ENCODE results near the gene NUP42.

NUP42 gene

DNA sequence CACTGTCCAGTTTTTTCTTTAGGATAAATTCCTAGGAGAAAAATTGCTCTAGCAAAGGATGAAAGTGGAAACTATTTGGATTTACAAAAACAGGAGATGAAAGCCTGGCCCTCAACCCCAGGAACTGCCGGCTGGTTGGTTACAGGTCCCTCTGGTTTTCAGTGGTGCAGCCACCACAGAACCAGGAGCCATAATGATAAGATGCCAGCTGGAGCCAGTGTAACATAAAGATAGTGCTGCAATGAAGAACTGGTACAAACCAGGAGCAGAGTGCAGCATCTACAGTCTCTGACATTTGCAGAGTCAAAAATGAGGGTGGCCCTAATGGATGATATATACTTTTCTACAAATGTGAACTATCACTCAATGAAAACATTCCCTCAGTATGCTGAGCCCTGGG is 20.4 kb upstream of the NUP42 start:
- Histone ChIP-seq H3F3A (ENCODE audit: insufficient read depth, low read length) (no peaks in the 10 kb centered on the region), H4K20me1 (ENCODE audit: insufficient read depth, low read length) (no peaks in the 10 kb centered on the region), H3K27ac (ENCODE audit: low read length) (no peak overlapping the region), H3K9me2 (replicated peaks; ENCODE audit: insufficient read depth, low read length) (no peaks in the 10 kb centered on the region), H3K4me3 (ENCODE audit: low read length) (no peak overlapping the region), H3K4me1 (ENCODE audit: low read length) (no peaks in the 10 kb centered on the region), H3K27me3 (replicated peaks; ENCODE audit: insufficient read depth, low read length) (no peaks in the 10 kb centered on the region), H3K9ac (ENCODE audit: low read length) (no peak overlapping the region), H3K9me3 (replicated peaks; ENCODE audit: insufficient read depth, low read length) (no peaks in the 10 kb centered on the region), H2AFZ (ENCODE audit: low read length) (no peak overlapping the region), H3K36me3 (replicated peaks; ENCODE audit: insufficient read depth, low read length) (no peaks in the 10 kb centered on the region), H3K79me2 (ENCODE audit: low read length) (no peaks in the 10 kb centered on the region), H3K4me2 (ENCODE audit: low read depth, low read length) (no peak overlapping the region)
- DNase-seq = no peak
- TF ChIP-seq, protein P1, sequence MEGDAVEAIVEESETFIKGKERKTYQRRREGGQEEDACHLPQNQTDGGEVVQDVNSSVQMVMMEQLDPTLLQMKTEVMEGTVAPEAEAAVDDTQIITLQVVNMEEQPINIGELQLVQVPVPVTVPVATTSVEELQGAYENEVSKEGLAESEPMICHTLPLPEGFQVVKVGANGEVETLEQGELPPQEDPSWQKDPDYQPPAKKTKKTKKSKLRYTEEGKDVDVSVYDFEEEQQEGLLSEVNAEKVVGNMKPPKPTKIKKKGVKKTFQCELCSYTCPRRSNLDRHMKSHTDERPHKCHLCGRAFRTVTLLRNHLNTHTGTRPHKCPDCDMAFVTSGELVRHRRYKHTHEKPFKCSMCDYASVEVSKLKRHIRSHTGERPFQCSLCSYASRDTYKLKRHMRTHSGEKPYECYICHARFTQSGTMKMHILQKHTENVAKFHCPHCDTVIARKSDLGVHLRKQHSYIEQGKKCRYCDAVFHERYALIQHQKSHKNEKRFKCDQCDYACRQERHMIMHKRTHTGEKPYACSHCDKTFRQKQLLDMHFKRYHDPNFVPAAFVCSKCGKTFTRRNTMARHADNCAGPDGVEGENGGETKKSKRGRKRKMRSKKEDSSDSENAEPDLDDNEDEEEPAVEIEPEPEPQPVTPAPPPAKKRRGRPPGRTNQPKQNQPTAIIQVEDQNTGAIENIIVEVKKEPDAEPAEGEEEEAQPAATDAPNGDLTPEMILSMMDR (IDR thresholded peaks at IDR 0.05; ENCODE audit: low read length) = no peak
- TF ChIP-seq EZH2 (optimal IDR thresholded peaks at IDR 0.05; ENCODE audit: low read depth, low read length) = no peak
- TF ChIP-seq EZH2phosphoT487 (IDR thresholded peaks at IDR 0.05; ENCODE audit: low read length) = no peak

DNA sequence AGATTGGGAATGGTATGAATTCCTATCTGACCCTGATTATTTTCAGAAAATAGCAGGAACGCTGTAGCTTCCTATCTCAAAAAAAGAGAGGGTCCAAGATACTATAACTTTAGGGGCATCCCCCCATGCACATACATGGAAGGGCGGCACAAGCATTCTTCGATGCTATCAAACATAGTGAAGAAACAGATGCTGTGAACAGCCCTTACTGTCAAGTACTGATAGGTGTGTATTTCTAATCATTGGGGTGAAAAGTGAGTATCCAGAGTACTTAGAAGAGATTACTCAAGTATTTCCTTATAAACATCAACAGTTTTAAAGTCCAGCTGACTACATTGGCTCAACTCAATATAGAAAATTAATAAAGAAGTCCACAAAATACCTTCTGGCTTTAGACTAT is 17.0 kb upstream of the NUP42 start:
- Histone ChIP-seq H2AFZ (ENCODE audit: low read length) (no peak overlapping the region), H3K36me3 (replicated peaks; ENCODE audit: insufficient read depth, low read length) (no peaks in the 10 kb centered on the region), H3K9me3 (replicated peaks; ENCODE audit: insufficient read depth, low read length) (no peaks in the 10 kb centered on the region), H4K20me1 (ENCODE audit: insufficient read depth, low read length) (no peaks in the 10 kb centered on the region), H3K9me2 (replicated peaks; ENCODE audit: insufficient read depth, low read length) (no peaks in the 10 kb centered on the region), H3K4me2 (ENCODE audit: low read depth, low read length) (no peak overlapping the region), H3K9ac (ENCODE audit: low read length) (no peak overlapping the region), H3K27me3 (replicated peaks; ENCODE audit: insufficient read depth, low read length) (no peaks in the 10 kb centered on the region), H3K4me3 (ENCODE audit: low read length) (no peak overlapping the region), H3K27ac (ENCODE audit: low read length) (no peak overlapping the region), H3F3A (ENCODE audit: insufficient read depth, low read length) (no peaks in the 10 kb centered on the region), H3K4me1 (ENCODE audit: low read length) (no peaks in the 10 kb centered on the region), H3K79me2 (ENCODE audit: low read length) (no peaks in the 10 kb centered on the region)
- no peak for DNase-seq
- TF ChIP-seq EZH2phosphoT487 (IDR thresholded peaks at IDR 0.05; ENCODE audit: low read length) = no peak
- TF ChIP-seq, protein P1 (IDR thresholded peaks at IDR 0.05; ENCODE audit: low read length) = no peak

DNA sequence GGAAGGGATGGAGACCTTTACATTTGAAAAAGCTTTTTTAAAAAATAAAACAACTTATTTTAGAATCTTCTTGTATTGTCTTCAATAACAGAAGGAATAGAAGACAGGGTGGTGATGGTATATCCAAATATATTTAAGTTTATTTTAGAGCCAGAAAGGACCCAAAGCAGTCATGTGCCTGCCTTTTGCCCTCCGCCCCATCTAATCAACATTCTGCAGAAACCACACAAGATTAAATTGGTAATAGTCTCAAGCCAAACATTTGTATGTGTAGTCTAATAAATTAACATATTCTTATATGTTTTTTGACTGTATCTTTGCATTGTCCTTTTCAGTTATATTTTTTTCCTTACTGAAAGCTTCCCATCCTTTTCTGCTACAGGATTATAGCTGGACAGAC is 16.5 kb upstream of the NUP42 start:
- H3K36me3 ChIP-seq (replicated peaks; ENCODE audit: insufficient read depth, low read length) = no peaks in the 10 kb centered on the region
- no peaks in the 10 kb centered on the region for H3K9me3 ChIP-seq (replicated peaks; ENCODE audit: insufficient read depth, low read length)
- no peaks in the 10 kb centered on the region for H3F3A ChIP-seq (ENCODE audit: insufficient read depth, low read length)
- H3K9me2 ChIP-seq (replicated peaks; ENCODE audit: insufficient read depth, low read length) = no peaks in the 10 kb centered on the region
- TF ChIP-seq, protein P1 (IDR thresholded peaks at IDR 0.05; ENCODE audit: low read length) = no peak
- TF ChIP-seq EZH2phosphoT487 (IDR thresholded peaks at IDR 0.05; ENCODE audit: low read length) = no peak
- no peak for TF ChIP-seq EZH2 (optimal IDR thresholded peaks at IDR 0.05; ENCODE audit: low read depth, low read length)
- no peaks in the 10 kb centered on the region for H3K27me3 ChIP-seq (replicated peaks; ENCODE audit: insufficient read depth, low read length)
- H3K79me2 ChIP-seq (ENCODE audit: low read length) = no peaks in the 10 kb centered on the region
- no peak overlapping the region for H3K4me2 ChIP-seq (ENCODE audit: low read depth, low read length)
- H3K4me1 ChIP-seq (ENCODE audit: low read length) = no peaks in the 10 kb centered on the region
- DNase-seq = no peak
- H3K4me3 ChIP-seq (ENCODE audit: low read length) = no peak overlapping the region
- H2AFZ ChIP-seq (ENCODE audit: low read length) = no peak overlapping the region
- no peaks in the 10 kb centered on the region for H4K20me1 ChIP-seq (ENCODE audit: insufficient read depth, low read length)
- H3K27ac ChIP-seq (ENCODE audit: low read length) = no peak overlapping the region
- no peak overlapping the region for H3K9ac ChIP-seq (ENCODE audit: low read length)

All from MM.1S (cell line).